ENCODE measurements around the gene ZNF777.
"Not testable (repeated sequence)": the region's sequence is repeated elsewhere in the genome, so short reads cannot be mapped to it uniquely, and the experiment has no call there.

The ZNF777 gene

DNA sequence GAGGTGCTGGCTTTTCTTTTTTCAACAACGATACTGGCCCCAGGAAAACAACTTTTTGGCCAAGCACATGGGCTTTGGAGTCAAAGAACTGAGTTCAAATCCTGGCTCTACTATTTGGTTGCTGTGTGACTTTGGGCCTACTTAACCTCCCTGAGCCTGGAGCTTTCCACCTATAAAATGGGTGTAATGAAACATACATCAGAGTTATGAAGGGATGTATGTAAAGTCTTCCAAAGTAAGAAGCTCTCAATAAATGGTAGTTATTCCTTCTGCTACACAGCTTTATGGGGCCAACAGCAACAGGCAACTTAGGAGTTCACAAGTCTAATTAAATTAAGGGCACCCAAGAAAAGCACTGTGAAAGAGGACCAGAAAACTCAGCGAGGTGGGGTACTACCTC is 33.0 kb downstream of the ZNF777 start:
- Histone ChIP-seq H3K9me3 (ENCODE audit: control insufficient read depth, low read length) (no peaks in the 10 kb centered on the region), H3K27ac (ENCODE audit: low read depth, low read length, severe bottlenecking) (no peak overlapping the region), H3K4me1 (ENCODE audit: control insufficient read depth, insufficient read depth, low read length, poor library complexity, severe bottlenecking) (no peaks in the 10 kb centered on the region), H3K36me3 (ENCODE audit: control insufficient read depth, insufficient read depth, low read length) (peaks cover 30% of the 10 kb centered on the region), H3K4me3 (ENCODE audit: extremely low read depth, insufficient read depth, low read length, poor library complexity, severe bottlenecking) (no peak overlapping the region)
- 92 to 100% methylated on average over 1 to 2 of the region's 2 CpGs for WGBS, 2 experiments (ENCODE audit: insufficient coverage in 2 of 2)

DNA sequence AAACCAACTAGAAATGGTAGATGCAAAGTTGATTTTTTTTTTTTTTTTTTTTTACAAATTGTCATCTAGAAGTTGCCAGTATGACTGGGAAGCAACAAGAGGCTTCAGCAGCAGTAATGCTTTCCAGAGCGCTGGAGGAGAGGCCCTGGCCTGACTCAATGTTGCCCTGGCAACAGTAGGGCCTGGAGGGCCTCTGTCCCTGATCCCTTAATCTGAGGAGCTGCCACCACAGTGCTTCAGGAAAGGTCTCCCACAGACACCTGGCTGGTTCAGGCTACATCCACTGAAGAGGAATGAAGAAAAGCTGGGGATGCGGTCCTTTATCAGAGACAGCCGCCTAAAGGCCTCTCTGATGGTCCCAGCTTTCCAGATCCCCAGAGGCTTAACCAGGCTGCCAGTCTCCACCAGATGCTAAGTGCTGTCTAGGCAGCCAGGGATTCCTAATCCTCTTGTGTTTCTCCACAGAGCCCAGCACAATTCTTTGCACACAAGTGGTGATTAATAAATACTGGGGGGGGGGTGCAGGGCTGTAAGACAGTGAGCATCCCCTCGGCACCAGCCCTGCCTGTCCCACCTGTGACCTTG is 33.7 kb downstream of the ZNF777 start:
- Histone ChIP-seq H3K4me1 (ENCODE audit: control insufficient read depth, insufficient read depth, low read length, poor library complexity, severe bottlenecking) (no peaks in the 10 kb centered on the region), H3K4me3 (ENCODE audit: extremely low read depth, insufficient read depth, low read length, poor library complexity, severe bottlenecking) (no peak overlapping the region), H3K27ac (ENCODE audit: low read depth, low read length, severe bottlenecking) (no peak overlapping the region), H3K36me3 (ENCODE audit: control insufficient read depth, insufficient read depth, low read length) (peaks cover 23% of the 10 kb centered on the region), H3K9me3 (ENCODE audit: control insufficient read depth, low read length) (no peaks in the 10 kb centered on the region)
- 89 to 94% methylated on average over 3 to 4 of the region's 4 CpGs for WGBS, 2 experiments (ENCODE audit: insufficient coverage in 2 of 2)

DNA sequence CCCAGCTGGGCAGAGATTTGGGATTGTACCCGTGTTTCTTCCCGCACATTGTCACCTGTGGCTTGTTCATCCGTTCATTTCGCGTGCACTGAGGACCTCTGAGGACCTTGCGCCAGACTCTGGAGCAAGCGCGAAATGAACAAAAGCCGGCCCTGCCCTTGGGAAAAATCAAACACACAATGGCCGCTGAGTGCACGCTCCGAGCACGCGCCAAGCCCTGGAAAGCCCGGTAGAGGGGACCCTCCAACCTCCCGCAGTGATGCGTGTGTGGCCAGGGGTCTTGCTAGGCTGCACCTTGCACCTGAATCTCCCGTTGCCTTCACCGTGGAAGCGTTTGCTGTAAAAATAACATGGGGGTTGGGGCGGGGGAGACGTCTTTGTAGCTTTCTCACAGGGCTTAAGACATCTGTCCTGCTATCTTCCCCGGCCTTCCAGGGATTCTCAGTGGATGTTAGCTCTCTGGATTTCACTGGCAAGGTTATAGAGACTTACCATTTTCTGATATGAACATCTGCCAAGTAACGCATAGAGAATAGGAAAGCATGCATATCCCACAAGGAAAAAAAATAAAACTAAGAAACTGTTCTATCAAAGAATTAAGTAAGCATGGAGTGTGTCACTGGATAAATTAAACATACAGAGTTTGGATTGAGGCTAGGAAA is 37.3 kb downstream of the ZNF777 start:
- Histone ChIP-seq H3K36me3 (ENCODE audit: control insufficient read depth, insufficient read depth, low read length) (no peaks in the 10 kb centered on the region), H3K27ac (ENCODE audit: low read depth, low read length, severe bottlenecking) (no peak overlapping the region), H3K4me1 (ENCODE audit: control insufficient read depth, insufficient read depth, low read length, poor library complexity, severe bottlenecking) (no peaks in the 10 kb centered on the region), H3K9me3 (ENCODE audit: control insufficient read depth, low read length) (no peaks in the 10 kb centered on the region), H3K4me3 (ENCODE audit: extremely low read depth, insufficient read depth, low read length, poor library complexity, severe bottlenecking) (no peak overlapping the region)
- WGBS, 2 experiments (ENCODE audit: insufficient coverage in 2 of 2): 93 to 96% methylated on average over 20 to 23 of the region's 24 CpGs

DNA sequence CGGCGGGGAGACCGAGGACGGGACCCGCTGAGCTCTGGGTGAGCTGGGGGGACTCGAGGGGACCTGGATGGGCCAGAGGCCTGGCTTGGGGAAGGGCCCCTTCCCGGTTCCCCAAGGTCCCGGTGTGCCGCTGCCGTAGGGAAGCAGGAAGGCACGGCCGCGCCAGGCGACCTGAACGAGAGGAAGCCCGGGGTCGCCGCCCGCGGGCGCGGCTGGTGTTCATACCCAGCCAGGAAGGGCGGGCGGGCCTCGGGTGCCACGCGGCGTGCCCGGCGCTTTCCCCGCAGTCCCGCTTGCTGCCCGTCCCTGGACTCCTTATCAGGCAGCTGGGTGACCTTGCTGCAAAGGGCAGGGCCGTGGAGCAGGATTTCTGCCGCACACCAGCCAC is 38.0 kb downstream of the ZNF777 start:
- 93 to 96% methylated on average over 25 to 35 of the region's 35 CpGs for WGBS, 2 experiments (ENCODE audit: insufficient coverage in 2 of 2)
- Histone ChIP-seq H3K27ac (ENCODE audit: low read depth, low read length, severe bottlenecking) (no peak overlapping the region), H3K4me1 (ENCODE audit: control insufficient read depth, insufficient read depth, low read length, poor library complexity, severe bottlenecking) (no peaks in the 10 kb centered on the region), H3K36me3 (ENCODE audit: control insufficient read depth, insufficient read depth, low read length) (no peaks in the 10 kb centered on the region), H3K4me3 (ENCODE audit: extremely low read depth, insufficient read depth, low read length, poor library complexity, severe bottlenecking) (no peak overlapping the region), H3K9me3 (ENCODE audit: control insufficient read depth, low read length) (no peaks in the 10 kb centered on the region)

DNA sequence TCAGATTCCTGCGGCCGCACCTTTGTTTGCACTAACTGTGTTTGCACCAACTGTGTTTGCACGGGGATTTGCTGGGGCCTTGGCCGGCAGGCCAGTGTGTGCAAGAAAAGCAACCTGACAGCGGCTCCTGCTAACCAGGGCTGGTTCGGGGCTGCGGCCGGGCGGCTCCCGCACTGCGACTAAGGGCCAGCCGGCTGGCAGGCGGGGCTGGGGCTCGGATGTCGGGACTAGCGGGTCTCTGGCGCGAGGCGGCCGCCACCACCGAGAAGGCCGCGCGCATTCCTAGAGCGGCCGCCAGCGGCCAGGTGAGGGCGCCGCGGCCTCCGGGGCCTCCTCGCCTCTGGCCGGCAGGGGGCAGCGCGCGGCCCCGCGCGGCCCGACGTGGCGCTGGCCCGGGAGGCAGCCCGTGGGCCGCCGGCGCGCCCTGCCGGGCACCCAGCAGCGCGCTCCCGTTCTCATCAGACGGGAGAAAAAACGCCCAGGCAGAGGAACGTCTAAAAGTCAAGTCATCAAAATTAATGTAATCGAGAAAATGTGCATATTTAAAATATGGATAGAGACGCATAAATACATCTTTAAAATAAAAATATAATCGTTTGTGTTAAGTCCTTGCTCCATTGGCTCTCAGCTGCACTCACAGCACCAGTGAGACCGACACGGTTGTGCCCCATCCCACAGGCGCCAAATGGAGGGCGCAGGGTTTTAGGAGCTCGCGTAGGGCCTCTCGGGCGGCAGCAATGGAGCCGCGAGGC is 38.5 kb downstream of the ZNF777 start:
- Histone ChIP-seq H3K27ac (ENCODE audit: low read depth, low read length, severe bottlenecking) (no peak overlapping the region), H3K4me3 (ENCODE audit: extremely low read depth, insufficient read depth, low read length, poor library complexity, severe bottlenecking) (peak overlapping the region; percentile 36), H3K9me3 (ENCODE audit: control insufficient read depth, low read length) (no peaks in the 10 kb centered on the region), H3K4me1 (ENCODE audit: control insufficient read depth, insufficient read depth, low read length, poor library complexity, severe bottlenecking) (no peaks in the 10 kb centered on the region), H3K36me3 (ENCODE audit: control insufficient read depth, insufficient read depth, low read length) (no peaks in the 10 kb centered on the region)
- WGBS, 2 experiments (ENCODE audit: insufficient coverage in 2 of 2): 14 to 18% methylated on average over 28 to 52 of the region's 68 CpGs

DNA sequence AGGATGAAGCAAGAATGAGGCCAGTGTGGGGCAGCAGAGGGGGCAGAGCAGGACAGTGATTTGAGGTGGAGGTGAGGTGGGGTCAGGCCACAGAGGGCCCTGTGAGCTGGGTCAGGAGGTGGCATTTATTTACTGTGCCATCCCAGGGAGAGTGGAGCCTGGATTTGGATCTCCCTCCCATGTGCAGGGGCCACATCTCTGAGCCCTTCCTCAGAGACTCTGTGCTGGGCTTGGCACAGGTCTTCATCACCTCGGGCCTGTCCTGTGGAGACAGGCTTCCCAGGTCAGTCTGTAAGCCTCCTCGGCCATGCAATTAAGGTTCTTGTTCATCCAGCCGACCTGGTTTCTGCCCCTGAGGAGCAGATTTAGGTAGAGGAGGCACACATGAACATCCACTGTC is 40.9 kb downstream of the ZNF777 start:
- H3K9me3 ChIP-seq (ENCODE audit: control insufficient read depth, low read length): no peaks in the 10 kb centered on the region
- no peaks in the 10 kb centered on the region for H3K36me3 ChIP-seq (ENCODE audit: control insufficient read depth, insufficient read depth, low read length)
- WGBS, 2 experiments (ENCODE audit: insufficient coverage in 2 of 2): 84 to 100% methylated on average over 3 of the region's 3 CpGs
- no peak overlapping the region for H3K27ac ChIP-seq (ENCODE audit: low read depth, low read length, severe bottlenecking)
- H3K4me3 ChIP-seq (ENCODE audit: extremely low read depth, insufficient read depth, low read length, poor library complexity, severe bottlenecking): no peak overlapping the region
- H3K4me1 ChIP-seq (ENCODE audit: control insufficient read depth, insufficient read depth, low read length, poor library complexity, severe bottlenecking): no peaks in the 10 kb centered on the region

DNA sequence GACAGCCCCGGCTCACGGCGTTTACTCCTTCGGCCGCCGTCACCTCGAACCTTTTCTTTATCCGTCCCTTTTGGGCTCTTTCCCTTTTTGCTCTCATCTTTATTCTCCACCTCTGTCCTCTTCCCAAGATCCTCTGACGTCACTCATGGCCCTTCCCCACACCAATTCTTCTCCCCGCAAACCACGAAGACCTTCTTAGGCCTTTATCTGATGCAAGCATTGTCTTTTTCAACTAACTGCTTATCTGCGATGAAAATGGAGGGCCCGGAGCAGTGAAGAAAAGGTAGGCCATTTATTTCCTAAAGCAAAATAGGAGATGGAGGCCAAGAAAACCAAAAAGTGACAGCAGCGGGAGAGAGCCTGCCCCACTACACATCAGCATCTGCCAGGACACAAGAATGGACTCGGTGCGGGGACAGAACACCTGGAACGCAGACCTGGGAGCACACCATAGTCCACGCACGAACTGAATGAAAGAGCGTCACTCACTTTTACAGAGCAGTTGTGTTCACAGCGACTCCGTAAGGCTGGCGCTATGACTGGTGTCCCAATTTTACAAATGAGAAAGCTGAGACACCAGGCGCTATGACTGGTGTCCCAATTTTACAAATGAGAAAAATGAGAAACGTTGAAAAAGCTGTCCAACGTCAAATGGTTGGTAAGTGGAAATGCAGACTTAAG is 45.3 kb downstream of the ZNF777 start:
- WGBS, 2 experiments (ENCODE audit: insufficient coverage in 2 of 2): 44 to 52% methylated on average over 21 to 26 of the region's 26 CpGs
- Histone ChIP-seq H3K9me3 (ENCODE audit: control insufficient read depth, low read length) (no peaks in the 10 kb centered on the region), H3K27ac (ENCODE audit: low read depth, low read length, severe bottlenecking) (no peak overlapping the region), H3K4me3 (ENCODE audit: extremely low read depth, insufficient read depth, low read length, poor library complexity, severe bottlenecking) (peak overlapping the region; percentile 23), H3K36me3 (ENCODE audit: control insufficient read depth, insufficient read depth, low read length) (no peaks in the 10 kb centered on the region), H3K4me1 (ENCODE audit: control insufficient read depth, insufficient read depth, low read length, poor library complexity, severe bottlenecking) (peaks cover 3% of the 10 kb centered on the region)

DNA sequence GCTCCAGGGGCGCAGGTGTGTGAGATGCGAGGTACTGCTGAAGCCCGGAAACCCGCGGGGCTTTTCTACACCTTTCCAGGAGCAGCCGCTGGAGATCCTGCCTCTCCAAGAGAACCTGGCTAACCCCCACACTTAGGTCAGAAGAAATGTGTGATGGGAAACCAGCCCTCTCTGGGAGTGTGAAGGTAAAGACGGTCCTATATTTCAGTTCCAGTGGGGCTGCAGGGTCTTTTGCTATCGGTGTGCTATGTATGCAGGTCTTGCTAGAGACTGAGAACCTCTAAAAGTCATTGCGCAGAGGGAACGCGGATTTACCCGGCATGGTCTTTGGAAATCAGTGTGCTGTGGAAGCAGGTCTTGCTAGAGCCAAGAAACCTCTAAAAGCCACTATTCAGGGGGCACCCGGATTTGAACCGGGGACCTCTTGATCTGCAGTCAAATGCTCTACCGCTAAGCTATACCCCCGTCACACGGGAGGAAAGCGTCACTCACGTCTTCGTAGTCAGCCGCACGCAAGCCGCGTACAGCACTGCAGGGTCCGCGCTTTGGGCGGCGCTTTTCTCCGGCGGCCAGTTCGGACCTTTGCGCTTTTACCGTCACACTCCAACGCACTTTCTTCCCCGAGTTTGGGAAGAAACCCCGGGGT is 46.0 kb downstream of the ZNF777 start:
- Histone ChIP-seq H3K4me3 (ENCODE audit: extremely low read depth, insufficient read depth, low read length, poor library complexity, severe bottlenecking) (peak overlapping the region; percentile 23), H3K36me3 (ENCODE audit: control insufficient read depth, insufficient read depth, low read length) (no peaks in the 10 kb centered on the region), H3K27ac (ENCODE audit: low read depth, low read length, severe bottlenecking) (no peak overlapping the region), H3K4me1 (ENCODE audit: control insufficient read depth, insufficient read depth, low read length, poor library complexity, severe bottlenecking) (peaks cover 3% of the 10 kb centered on the region), H3K9me3 (ENCODE audit: control insufficient read depth, low read length) (no peaks in the 10 kb centered on the region)
- 2 to 3% methylated on average over 24 to 29 of the region's 36 CpGs for WGBS, 2 experiments (ENCODE audit: insufficient coverage in 2 of 2)

DNA sequence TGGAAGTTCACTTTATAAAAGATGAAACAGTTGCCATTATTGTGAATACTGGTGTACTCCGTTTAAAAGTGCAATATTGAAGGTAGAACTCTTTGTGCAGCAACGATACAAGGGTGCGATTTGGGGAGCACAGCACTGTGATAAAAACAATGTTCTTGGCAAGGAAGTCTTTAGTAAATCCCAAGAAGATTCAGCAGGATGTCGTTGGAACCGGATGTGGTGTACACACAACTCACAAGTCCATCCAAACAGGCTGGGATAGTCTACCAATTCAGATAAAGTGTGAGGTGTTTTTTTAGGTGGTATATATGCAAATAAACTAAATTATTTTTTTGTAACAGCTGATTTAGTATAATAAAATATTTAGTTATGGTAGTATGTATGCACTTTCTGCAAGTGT is 46.7 kb downstream of the ZNF777 start:
- peaks cover 3% of the 10 kb centered on the region for H3K4me1 ChIP-seq (ENCODE audit: control insufficient read depth, insufficient read depth, low read length, poor library complexity, severe bottlenecking)
- H3K4me3 ChIP-seq (ENCODE audit: extremely low read depth, insufficient read depth, low read length, poor library complexity, severe bottlenecking): no peak overlapping the region
- no peaks in the 10 kb centered on the region for H3K9me3 ChIP-seq (ENCODE audit: control insufficient read depth, low read length)
- H3K36me3 ChIP-seq (ENCODE audit: control insufficient read depth, insufficient read depth, low read length): no peaks in the 10 kb centered on the region
- WGBS, 2 experiments (ENCODE audit: insufficient coverage in 2 of 2): 81 to 100% methylated on average over 3 of the region's 5 CpGs
- no peak overlapping the region for H3K27ac ChIP-seq (ENCODE audit: low read depth, low read length, severe bottlenecking)

DNA sequence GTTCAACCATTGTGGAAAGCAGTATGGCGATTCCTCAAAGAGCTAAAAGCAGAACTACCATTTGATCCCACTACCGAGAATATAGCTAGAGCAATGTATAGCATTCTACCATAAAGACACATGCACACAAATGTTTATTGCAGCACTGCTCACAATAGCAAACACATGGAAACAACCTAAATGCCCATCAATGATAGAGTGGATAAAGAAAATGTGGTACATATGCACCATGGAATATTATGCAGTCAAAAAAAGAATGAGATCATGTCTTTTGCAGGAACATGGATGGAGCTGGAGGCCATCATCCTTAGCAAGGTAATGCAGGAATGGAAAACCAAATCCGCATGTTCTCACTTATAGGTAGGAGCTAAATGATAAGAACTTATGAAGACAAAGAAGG is 47.8 kb downstream of the ZNF777 start:
- not testable (repeated sequence) for H3K36me3 ChIP-seq (ENCODE audit: control insufficient read depth, insufficient read depth, low read length); H3K9me3 ChIP-seq (ENCODE audit: control insufficient read depth, low read length); H3K4me1 ChIP-seq (ENCODE audit: control insufficient read depth, insufficient read depth, low read length, poor library complexity, severe bottlenecking); H3K4me3 ChIP-seq (ENCODE audit: extremely low read depth, insufficient read depth, low read length, poor library complexity, severe bottlenecking); H3K27ac ChIP-seq (ENCODE audit: low read depth, low read length, severe bottlenecking)
- WGBS, 2 experiments (ENCODE audit: insufficient coverage in 2 of 2): 100% methylated on average over 2 of the region's 3 CpGs; no CpG with 5 or more reads in 1 of the 2 experiments
